Endothelial cell of umbilical vein (primary cell): Measurements from ENCODE around the gene RAB14. TPM values are rescaled to one million over a fixed set of nuclear protein-coding genes. Genes with fewer than 3 reads are reported as not detected.

ENCODE experiments used
- BruUV-seq: library from RNA; stranded (reverse); fragments of 400-500 nt; replicated peaks from 2 replicates; lab custom pipeline; 2021; lab: Mats Ljungman, UMichigan
- CTCF ChIA-PET: fragments of 300-600, 350-600 bp; sonication (Branson Sonifier 250); formaldehyde crosslinking; loops from one replicate; lab custom pipeline; 2021; ENCODE audit warnings: antibody characterized with exemption, inconsistent platforms; lab: Charles Lee
- POLR2A ChIA-PET: fragments of 300-600, 350-600 bp; sonication (Branson Sonifier 250); formaldehyde crosslinking; loops from one replicate; lab custom pipeline; 2021; ENCODE audit warnings: antibody characterized with exemption, inconsistent platforms; lab: Charles Lee
- DNase-seq: peaks from one replicate; pipeline ENCODE4 v3.0.0-alpha.2; 2011; ENCODE audit warnings: low read depth, low spot score
- FAIRE-seq: peaks from 2 replicates; lab custom pipeline; 2011; peaks lifted over from hg19 to GRCh38; lab: Jason Lieb, UNC
- H2AFZ ChIP-seq: 2 replicates; pipeline ENCODE4 v1.6.0; 2012; ENCODE audit warnings: low read depth, low read length, control low read depth, inconsistent platforms
- H3K27ac ChIP-seq: 2 replicates; pipeline ENCODE4 v1.5.1; 2011; ENCODE audit warnings: low read depth, mild to moderate bottlenecking, control low read depth, low read length, moderate library complexity; ENCODE audit not compliant: insufficient read depth
- H3K27me3 ChIP-seq, 2 experiments: 2 replicates each; pipeline versions ENCODE4 v1.6.0 to v1.6.1; 2011; ENCODE audit warnings: low read length in 2 of 2, mixed read lengths in 1 of 2; ENCODE audit not compliant: control insufficient read depth in 2 of 2, insufficient read depth in 2 of 2
- H3K36me3 ChIP-seq, 2 experiments: 2 replicates in 1 of 2; 3 replicates in 1 of 2; pipeline ENCODE4 v1.5.1; 2011; ENCODE audit warnings: low read length in 2 of 2, mild to moderate bottlenecking in 1 of 2, moderate library complexity in 1 of 2; ENCODE audit not compliant: control insufficient read depth in 2 of 2, insufficient read depth in 2 of 2; ENCODE audit errors: extremely low read depth in 1 of 2
- H3K4me1 ChIP-seq: 3 replicates; pipeline ENCODE4 v1.5.1; 2011; ENCODE audit warnings: mild to moderate bottlenecking, low read length; ENCODE audit not compliant: control insufficient read depth, insufficient read depth; ENCODE audit errors: extremely low read depth
- H3K4me2 ChIP-seq: 2 replicates; pipeline ENCODE4 v1.6.1; 2011; ENCODE audit warnings: low read length, control low read depth, mixed read lengths; ENCODE audit not compliant: insufficient read depth
- H3K4me3 ChIP-seq, 3 experiments: fragments of 200-600 bp in 1 of 3; sonication (generic), shearing (Covaris generic) in 1 of 3; replicated peaks in 1 of 3; 2 replicates each; pipeline ENCODE4 v1.5.1; 2011 to 2016; ENCODE audit warnings: control low read depth in 3 of 3, low read length in 3 of 3, mild to moderate bottlenecking in 2 of 3, inconsistent platforms in 1 of 3, low read depth in 1 of 3, moderate library complexity in 1 of 3; ENCODE audit not compliant: insufficient read depth in 1 of 3
- H3K79me2 ChIP-seq: 2 replicates; pipeline ENCODE4 v1.6.0; 2012; ENCODE audit warnings: low read length, inconsistent platforms; ENCODE audit not compliant: control insufficient read depth, insufficient read depth
- H3K9ac ChIP-seq: replicated peaks from 2 replicates; pipeline ENCODE3; 2011; ENCODE audit warnings: low read length, control low read depth; ENCODE audit not compliant: insufficient read depth; ENCODE audit errors: extremely low read depth
- H3K9me1 ChIP-seq: replicated peaks from 3 replicates; pipeline ENCODE4 v1.6.0; 2011; ENCODE audit warnings: mild to moderate bottlenecking, low read length; ENCODE audit not compliant: control insufficient read depth, insufficient read depth; ENCODE audit errors: extremely low read depth
- H3K9me3 ChIP-seq: replicated peaks from 2 replicates; pipeline ENCODE4 v1.5.1; 2012; ENCODE audit warnings: low read length, inconsistent platforms; ENCODE audit not compliant: control insufficient read depth, insufficient read depth
- H4K20me1 ChIP-seq: replicated peaks from 2 replicates; pipeline ENCODE3; 2011; ENCODE audit warnings: mild to moderate bottlenecking, low read length; ENCODE audit not compliant: control insufficient read depth, insufficient read depth; ENCODE audit errors: extremely low read depth
- EZH2 ChIP-seq: IDR thresholded peaks from 2 replicates; pipeline ENCODE4 v1.6.1; 2012; ENCODE audit warnings: borderline replicate concordance, low read depth, mild to moderate bottlenecking, moderate library complexity, low read length, inconsistent platforms; ENCODE audit not compliant: severe bottlenecking
- FOS ChIP-seq: IDR thresholded peaks from 2 replicates; pipeline ENCODE4 v1.6.1; 2011; ENCODE audit warnings: mild to moderate bottlenecking, low read length, moderate library complexity, borderline replicate concordance; ENCODE audit not compliant: insufficient read depth
- GATA2 ChIP-seq: IDR thresholded peaks from 2 replicates; pipeline ENCODE4 v1.7.0; 2011; ENCODE audit warnings: low read depth, mild to moderate bottlenecking, moderate library complexity, mixed read lengths, low read length; ENCODE audit not compliant: insufficient read length, insufficient read depth
- JUN ChIP-seq: IDR thresholded peaks from 2 replicates; pipeline ENCODE4 v1.6.1; 2011; ENCODE audit warnings: borderline replicate concordance, low read depth; ENCODE audit not compliant: insufficient read length, insufficient read depth
- MYC ChIP-seq: IDR thresholded peaks from one replicate; pipeline ENCODE4 v1.6.1; 2011; ENCODE audit warnings: mild to moderate bottlenecking, low read depth, low read length
- POLR2A ChIP-seq: IDR thresholded peaks from 2 replicates; pipeline ENCODE4 v1.6.1; 2012; ENCODE audit warnings: low read depth, mild to moderate bottlenecking, control low read depth, low read length
- POLR2AphosphoS5 ChIP-seq: IDR thresholded peaks from 2 replicates; pipeline ENCODE4 v1.6.1; 2012; ENCODE audit warnings: low read depth, mild to moderate bottlenecking, control low read depth, low read length, moderate library complexity; ENCODE audit not compliant: insufficient read depth
- dilution Hi-C: fragments of 300-500 bp; cut with MboI; formaldehyde crosslinking; loops from one replicate; pipeline ENCODE4 v1.15.0; 2019; ENCODE audit warnings: low sequenced_read_pairs; ENCODE audit not compliant: extremely low pct_ligation_motif_present
- intact Hi-C: fragments of 100-400 bp; cut with micrococcal nuclease; formaldehyde crosslinking; loops from one replicate; pipeline ENCODE4 v1.10.0; 2022
- polyA plus RNA-seq, 4 experiments: library from polyadenylated mRNA; depleted of rRNA in 3 of 4; stranded (reverse) in 3 of 4; unstranded in 1 of 4; fragments of >200 nt; gene quantifications; 2 replicates each; pipeline versions ENCODE4 v1.2.1 to v1.2.3, GENCODE V29; 2011 to 2012; ENCODE audit warnings: missing spikeins in 1 of 4
- total RNA-seq: library from RNA; stranded (reverse); gene quantifications from 2 replicates; pipeline ENCODE4 v1.2.3, GENCODE V29; 2021
- TF ChIP-seq, protein P1 (sequence below): IDR thresholded peaks from 2 replicates; pipeline ENCODE4 v1.6.1; 2011; ENCODE audit not compliant: insufficient read depth, insufficient read length
- TF ChIP-seq, protein P2 (sequence below), 2 donors: IDR thresholded peaks; 1 replicate in 1 of 2; 2 replicates in 1 of 2; pipeline ENCODE4 v1.5.1; 2011; ENCODE audit warnings: low read length in 2 of 2, mild to moderate bottlenecking in 2 of 2, moderate library complexity in 2 of 2, control low read depth in 1 of 2, inconsistent platforms in 1 of 2, low read depth in 1 of 2; ENCODE audit not compliant: insufficient read depth in 1 of 2; ENCODE audit errors: extremely low read depth in 1 of 2

RAB14 gene
- total and polyA plus RNA-seq, 2 donors (not counting 3 experiments of a cell fraction or from before 2014, with no cell fraction given): 18.9 to 79.3 TPM

DNA sequence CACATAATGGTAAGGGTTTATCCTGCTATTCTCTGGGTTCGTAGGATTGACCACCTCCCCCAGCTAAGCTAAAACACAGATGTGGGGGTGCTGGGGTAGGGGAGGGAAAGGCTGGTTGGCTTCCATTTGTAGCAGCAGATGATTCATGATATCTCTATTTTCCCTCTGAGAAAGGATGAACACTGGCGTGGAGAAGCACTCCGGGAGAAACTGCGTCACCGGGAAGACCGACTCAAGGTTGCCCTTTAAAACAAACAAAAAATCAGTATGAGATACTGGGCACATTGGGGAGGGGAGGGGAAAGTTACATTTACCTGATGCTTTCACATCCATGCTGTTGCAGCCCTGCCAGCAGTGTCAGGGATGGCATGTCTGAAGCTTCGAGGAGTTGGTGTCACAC, 28.2 kb downstream of the RAB14 start:
- no peaks in the 10 kb centered on the region for H3K9me1 ChIP-seq
- BruUV-seq: no TSS peak
- no peaks in the 10 kb centered on the region for H3K9me3 ChIP-seq
- intact Hi-C loops (no loop called here), dilution Hi-C loops (no loop called here)
- H3K4me3 ChIP-seq: no peak overlapping the region
- TF ChIP-seq FOS (no peak), POLR2AphosphoS5 (no peak), MYC (no peak), POLR2A (no peak), JUN (no peak), GATA2 (no peak), EZH2 (no peak)
- TF ChIP-seq, protein P1, sequence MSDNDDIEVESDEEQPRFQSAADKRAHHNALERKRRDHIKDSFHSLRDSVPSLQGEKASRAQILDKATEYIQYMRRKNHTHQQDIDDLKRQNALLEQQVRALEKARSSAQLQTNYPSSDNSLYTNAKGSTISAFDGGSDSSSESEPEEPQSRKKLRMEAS: no peak
- TF ChIP-seq, protein P2, sequence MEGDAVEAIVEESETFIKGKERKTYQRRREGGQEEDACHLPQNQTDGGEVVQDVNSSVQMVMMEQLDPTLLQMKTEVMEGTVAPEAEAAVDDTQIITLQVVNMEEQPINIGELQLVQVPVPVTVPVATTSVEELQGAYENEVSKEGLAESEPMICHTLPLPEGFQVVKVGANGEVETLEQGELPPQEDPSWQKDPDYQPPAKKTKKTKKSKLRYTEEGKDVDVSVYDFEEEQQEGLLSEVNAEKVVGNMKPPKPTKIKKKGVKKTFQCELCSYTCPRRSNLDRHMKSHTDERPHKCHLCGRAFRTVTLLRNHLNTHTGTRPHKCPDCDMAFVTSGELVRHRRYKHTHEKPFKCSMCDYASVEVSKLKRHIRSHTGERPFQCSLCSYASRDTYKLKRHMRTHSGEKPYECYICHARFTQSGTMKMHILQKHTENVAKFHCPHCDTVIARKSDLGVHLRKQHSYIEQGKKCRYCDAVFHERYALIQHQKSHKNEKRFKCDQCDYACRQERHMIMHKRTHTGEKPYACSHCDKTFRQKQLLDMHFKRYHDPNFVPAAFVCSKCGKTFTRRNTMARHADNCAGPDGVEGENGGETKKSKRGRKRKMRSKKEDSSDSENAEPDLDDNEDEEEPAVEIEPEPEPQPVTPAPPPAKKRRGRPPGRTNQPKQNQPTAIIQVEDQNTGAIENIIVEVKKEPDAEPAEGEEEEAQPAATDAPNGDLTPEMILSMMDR (IDR thresholded peaks at IDR 0.05; ENCODE audit: extremely low read depth in 1 of 2, insufficient read depth in 1 of 2, low read depth in 1 of 2, low read length in 2 of 2): no peak
- ChIA-PET POLR2A (no interaction called here), CTCF (interaction anchor here (1.3 to 1.5 kb wide), 2 partner anchors 11 to 13 kb away, joined by 3 to 5 read pairs; no protein-coding TSS in a partner anchor)
- no peak overlapping the region for H2AFZ ChIP-seq
- H3K9ac ChIP-seq: no peak overlapping the region
- no peaks in the 10 kb centered on the region for H3K27me3 ChIP-seq
- no peaks in the 10 kb centered on the region for H3K4me1 ChIP-seq
- DNase-seq: no peak
- no peak for FAIRE-seq
- H3K36me3 ChIP-seq: peaks cover 16 to 26% of the 10 kb centered on the region in 2 experiments
- H3K79me2 ChIP-seq: no peaks in the 10 kb centered on the region
- H4K20me1 ChIP-seq: no peaks in the 10 kb centered on the region
- H3K27ac ChIP-seq: no peak overlapping the region
- H3K4me2 ChIP-seq: no peak overlapping the region
